ENCODE results near the gene BTN1A1.
"Not testable (repeated sequence)": the region's sequence is repeated elsewhere in the genome, so short reads cannot be mapped to it uniquely, and the experiment has no call there.

BTN1A1 gene

GRCh38 chr6:26494117-26494516, 6.0 kb upstream of the BTN1A1 start:
- DNase-seq (ENCODE audit: insufficient read length), result no peak
- FAIRE-seq, result no peak
- TF ChIP-seq POLR2AphosphoS5 (IDR thresholded peaks at IDR 0.05; ENCODE audit: low read depth, low read length) (no peak), TAF1 (IDR thresholded peaks at IDR 0.05; ENCODE audit: borderline replicate concordance, low read depth, low read length) (no peak), POLR2A (IDR thresholded peaks at IDR 0.05; ENCODE audit: low read depth, low read length) (no peak)

GRCh38 chr6:26495281-26495680, 4.8 kb upstream of the BTN1A1 start:
- FAIRE-seq, result no peak
- no peak for DNase-seq (ENCODE audit: insufficient read length)
- TF ChIP-seq TAF1 (IDR thresholded peaks at IDR 0.05; ENCODE audit: borderline replicate concordance, low read depth, low read length), result no peak
- no peak for TF ChIP-seq POLR2AphosphoS5 (IDR thresholded peaks at IDR 0.05; ENCODE audit: low read depth, low read length)
- TF ChIP-seq POLR2A (IDR thresholded peaks at IDR 0.05; ENCODE audit: low read depth, low read length), result no peak

GRCh38 chr6:26497610-26498009, 2.5 kb upstream of the BTN1A1 start:
- FAIRE-seq (no peak), DNase-seq (ENCODE audit: insufficient read length) (no peak)
- no peak for TF ChIP-seq TAF1 (IDR thresholded peaks at IDR 0.05; ENCODE audit: borderline replicate concordance, low read depth, low read length)
- TF ChIP-seq POLR2A (IDR thresholded peaks at IDR 0.05; ENCODE audit: low read depth, low read length), result no peak
- no peak for TF ChIP-seq POLR2AphosphoS5 (IDR thresholded peaks at IDR 0.05; ENCODE audit: low read depth, low read length)

GRCh38 chr6:26501482-26501986, 1.4 kb downstream of the BTN1A1 start:
- no peak for DNase-seq (ENCODE audit: insufficient read length)
- TF ChIP-seq TAF1 (IDR thresholded peaks at IDR 0.05; ENCODE audit: borderline replicate concordance, low read depth, low read length) (0 out of 2 replicates have a peak, but pooled peaks have one; percentile 13), POLR2AphosphoS5 (IDR thresholded peaks at IDR 0.05; ENCODE audit: low read depth, low read length) (no peak)
- no peak for FAIRE-seq

- TF ChIP-seq POLR2AphosphoS5 (IDR thresholded peaks at IDR 0.05; ENCODE audit: low read depth, low read length) (no peak), TAF1 (IDR thresholded peaks at IDR 0.05; ENCODE audit: borderline replicate concordance, low read depth, low read length) (no peak), POLR2A (IDR thresholded peaks at IDR 0.05; ENCODE audit: low read depth, low read length) (no peak)
- DNase-seq (ENCODE audit: insufficient read length) (no peak), FAIRE-seq (peak; percentile 88)
Observed at GRCh38 chr6:26502165-26502564, 2.1 kb downstream of the BTN1A1 start.

GRCh38 chr6:26502626-26503025, 2.5 kb downstream of the BTN1A1 start:
- no peak for DNase-seq (ENCODE audit: insufficient read length)

GRCh38 chr6:26507658-26508057, 7.6 kb downstream of the BTN1A1 start:
- FAIRE-seq (no peak), DNase-seq (ENCODE audit: insufficient read length) (no peak)
- TF ChIP-seq POLR2A (IDR thresholded peaks at IDR 0.05; ENCODE audit: low read depth, low read length), result no peak
- no peak for TF ChIP-seq TAF1 (IDR thresholded peaks at IDR 0.05; ENCODE audit: borderline replicate concordance, low read depth, low read length)
- no peak for TF ChIP-seq POLR2AphosphoS5 (IDR thresholded peaks at IDR 0.05; ENCODE audit: low read depth, low read length)

More at GRCh38 chr6:26502626-26503025, 2.5 kb downstream of the BTN1A1 start:
- no peak for FAIRE-seq
- TF ChIP-seq TAF1 (IDR thresholded peaks at IDR 0.05; ENCODE audit: borderline replicate concordance, low read depth, low read length) (no peak), POLR2AphosphoS5 (IDR thresholded peaks at IDR 0.05; ENCODE audit: low read depth, low read length) (no peak)

- DNase-seq (ENCODE audit: insufficient read length), result not testable (repeated sequence)
Observed at GRCh38 chr6:26511033-26511432, 10.9 kb downstream of the BTN1A1 start.

GRCh38 chr6:26514984-26515383, 14.9 kb downstream of the BTN1A1 start:
- TF ChIP-seq POLR2AphosphoS5 (IDR thresholded peaks at IDR 0.05; ENCODE audit: low read depth, low read length) (no peak), POLR2A (IDR thresholded peaks at IDR 0.05; ENCODE audit: low read depth, low read length) (no peak), TAF1 (IDR thresholded peaks at IDR 0.05; ENCODE audit: borderline replicate concordance, low read depth, low read length) (no peak)
- no peak for DNase-seq (ENCODE audit: insufficient read length)
- no peak for FAIRE-seq

More at GRCh38 chr6:26511033-26511432, 10.9 kb downstream of the BTN1A1 start:
- not testable (repeated sequence) for FAIRE-seq

GRCh38 chr6:26516481-26517427, 16.7 kb downstream of the BTN1A1 start:
- TF ChIP-seq POLR2AphosphoS5 (IDR thresholded peaks at IDR 0.05; ENCODE audit: low read depth, low read length), result no peak
- TF ChIP-seq POLR2A (IDR thresholded peaks at IDR 0.05; ENCODE audit: low read depth, low read length), result no peak
- no peak for TF ChIP-seq TAF1 (IDR thresholded peaks at IDR 0.05; ENCODE audit: borderline replicate concordance, low read depth, low read length)
- DNase-seq (ENCODE audit: insufficient read length) (no peak), FAIRE-seq (no peak)

- no peak for DNase-seq (ENCODE audit: insufficient read length)
- FAIRE-seq, result no peak
- no peak for TF ChIP-seq TAF1 (IDR thresholded peaks at IDR 0.05; ENCODE audit: borderline replicate concordance, low read depth, low read length)
- TF ChIP-seq POLR2A (IDR thresholded peaks at IDR 0.05; ENCODE audit: low read depth, low read length), result no peak
- TF ChIP-seq POLR2AphosphoS5 (IDR thresholded peaks at IDR 0.05; ENCODE audit: low read depth, low read length), result no peak
Observed at GRCh38 chr6:26519359-26519758, 19.3 kb downstream of the BTN1A1 start.

GRCh38 chr6:26520237-26520849, 20.2 kb downstream of the BTN1A1 start:
- TF ChIP-seq POLR2A (IDR thresholded peaks at IDR 0.05; ENCODE audit: low read depth, low read length), result no peak
- TF ChIP-seq POLR2AphosphoS5 (IDR thresholded peaks at IDR 0.05; ENCODE audit: low read depth, low read length), result no peak; the same call in 1 of the 2 replicates
- no peak for TF ChIP-seq TAF1 (IDR thresholded peaks at IDR 0.05; ENCODE audit: borderline replicate concordance, low read depth, low read length)
- FAIRE-seq (no peak), DNase-seq (ENCODE audit: insufficient read length) (no peak)

All from GM12892 (cell line).